SU-DHL-6 (cell line): Measurements from ENCODE around the gene ZNF609.

ENCODE experiments used
- CTCF ChIP-seq: fragments of 200-600 bp; sonication (generic); IDR thresholded peaks from one replicate; pipeline ENCODE4 v1.5.1; 2017; ENCODE audit warnings: antibody characterized with exemption, mild to moderate bottlenecking, low read length, moderate library complexity; ENCODE audit not compliant: insufficient read depth, poor library complexity, severe bottlenecking
- EZH2phosphoT487 ChIP-seq: fragments of 200-600 bp; sonication (generic), shearing (Covaris generic); conservative IDR thresholded peaks from 2 replicates; pipeline ENCODE4 v1.6.1; 2018; ENCODE audit warnings: mild to moderate bottlenecking, antibody characterized with exemption, low read length, moderate library complexity, mixed read lengths

- TF ChIP-seq EZH2phosphoT487 (no peak), CTCF (no peak)
These were observed 213.5 kb downstream of the ZNF609 start for GRCh38 chr15:64673866-64674265.
